ENCODE results near the gene CYTH2.

CYTH2 gene

DNA sequence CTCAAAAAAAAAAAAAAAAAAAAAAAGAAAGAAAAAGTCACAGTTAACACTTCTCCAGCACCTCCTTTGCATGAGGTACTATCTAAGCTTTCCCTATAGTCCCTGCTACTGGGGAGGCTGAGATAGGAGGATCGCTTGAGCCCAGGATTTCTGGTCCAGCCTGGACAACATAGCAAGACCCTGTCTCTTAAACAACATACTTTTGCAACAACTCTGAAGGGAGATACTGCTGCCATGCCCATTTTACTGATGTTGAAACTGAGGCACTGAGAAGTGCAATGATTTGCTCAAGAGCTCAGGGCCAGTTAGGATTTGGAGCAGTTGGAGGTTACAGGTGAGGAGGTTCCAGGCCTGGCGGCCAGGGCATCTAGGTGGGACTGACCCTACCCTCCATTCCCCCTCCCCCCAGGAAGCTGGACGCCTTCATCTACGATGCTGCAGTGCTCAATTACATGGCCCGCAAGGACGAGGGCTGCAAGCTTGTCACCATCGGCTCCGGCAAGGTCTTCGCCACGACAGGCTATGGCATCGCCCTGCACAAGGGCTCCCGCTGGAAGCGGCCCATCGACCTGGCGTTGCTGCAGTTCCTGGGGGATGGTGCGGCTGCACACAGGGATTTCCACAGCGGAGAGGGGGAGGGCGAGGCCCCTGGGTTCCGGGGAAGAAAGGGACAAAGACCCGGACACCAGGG lies 27.7 kb upstream of the CYTH2 start:
- TF ChIP-seq, protein P1, sequence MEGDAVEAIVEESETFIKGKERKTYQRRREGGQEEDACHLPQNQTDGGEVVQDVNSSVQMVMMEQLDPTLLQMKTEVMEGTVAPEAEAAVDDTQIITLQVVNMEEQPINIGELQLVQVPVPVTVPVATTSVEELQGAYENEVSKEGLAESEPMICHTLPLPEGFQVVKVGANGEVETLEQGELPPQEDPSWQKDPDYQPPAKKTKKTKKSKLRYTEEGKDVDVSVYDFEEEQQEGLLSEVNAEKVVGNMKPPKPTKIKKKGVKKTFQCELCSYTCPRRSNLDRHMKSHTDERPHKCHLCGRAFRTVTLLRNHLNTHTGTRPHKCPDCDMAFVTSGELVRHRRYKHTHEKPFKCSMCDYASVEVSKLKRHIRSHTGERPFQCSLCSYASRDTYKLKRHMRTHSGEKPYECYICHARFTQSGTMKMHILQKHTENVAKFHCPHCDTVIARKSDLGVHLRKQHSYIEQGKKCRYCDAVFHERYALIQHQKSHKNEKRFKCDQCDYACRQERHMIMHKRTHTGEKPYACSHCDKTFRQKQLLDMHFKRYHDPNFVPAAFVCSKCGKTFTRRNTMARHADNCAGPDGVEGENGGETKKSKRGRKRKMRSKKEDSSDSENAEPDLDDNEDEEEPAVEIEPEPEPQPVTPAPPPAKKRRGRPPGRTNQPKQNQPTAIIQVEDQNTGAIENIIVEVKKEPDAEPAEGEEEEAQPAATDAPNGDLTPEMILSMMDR (conservative IDR thresholded peaks at IDR 0.05; ENCODE audit: control insufficient read depth, insufficient read depth, low read depth, low read length): no peak
- no peak for DNase-seq (ENCODE audit: low read depth)

DNA sequence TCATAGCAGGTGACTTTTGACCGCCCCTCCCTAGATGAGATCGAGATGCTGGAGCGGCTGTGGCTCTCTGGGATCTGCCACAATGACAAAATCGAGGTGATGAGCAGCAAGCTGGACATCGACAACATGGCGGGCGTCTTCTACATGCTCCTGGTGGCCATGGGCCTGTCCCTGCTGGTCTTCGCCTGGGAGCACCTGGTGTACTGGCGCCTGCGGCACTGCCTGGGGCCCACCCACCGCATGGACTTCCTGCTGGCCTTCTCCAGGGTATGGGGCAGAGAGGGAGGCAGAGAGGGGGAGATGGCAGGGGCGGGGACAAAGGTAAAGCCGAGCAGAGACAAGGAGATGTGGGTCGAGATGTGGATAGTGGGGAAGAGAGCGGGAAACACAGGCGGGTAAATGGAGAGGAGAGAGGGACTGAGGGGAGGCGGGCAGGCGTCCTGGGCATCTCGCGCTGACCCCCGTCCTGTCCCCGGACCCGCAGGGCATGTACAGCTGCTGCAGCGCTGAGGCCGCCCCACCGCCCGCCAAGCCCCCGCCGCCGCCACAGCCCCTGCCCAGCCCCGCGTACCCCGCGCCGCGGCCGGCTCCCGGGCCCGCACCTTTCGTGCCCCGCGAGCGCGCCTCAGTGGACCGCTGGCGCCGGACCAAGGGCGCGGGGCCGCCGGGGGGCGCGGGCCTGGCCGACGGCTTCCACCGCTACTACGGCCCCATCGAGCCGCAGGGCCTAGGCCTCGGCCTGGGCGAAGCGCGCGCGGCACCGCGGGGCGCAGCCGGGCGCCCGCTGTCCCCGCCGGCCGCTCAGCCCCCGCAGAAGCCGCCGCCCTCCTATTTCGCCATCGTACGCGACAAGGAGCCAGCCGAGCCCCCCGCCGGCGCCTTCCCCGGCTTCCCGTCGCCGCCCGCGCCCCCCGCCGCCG lies 26.8 kb upstream of the CYTH2 start:
- H3K4me3 ChIP-seq (ENCODE audit: control insufficient read depth, low read depth, low read length): no peak overlapping the region
- DNase-seq (ENCODE audit: low read depth): no peak
- TF ChIP-seq, protein P1 (conservative IDR thresholded peaks at IDR 0.05; ENCODE audit: control insufficient read depth, insufficient read depth, low read depth, low read length): no peak

More for the DNA sequence above, 27.7 kb upstream of the CYTH2 start:
- no peak overlapping the region for H3K4me3 ChIP-seq (ENCODE audit: control insufficient read depth, low read depth, low read length)

DNA sequence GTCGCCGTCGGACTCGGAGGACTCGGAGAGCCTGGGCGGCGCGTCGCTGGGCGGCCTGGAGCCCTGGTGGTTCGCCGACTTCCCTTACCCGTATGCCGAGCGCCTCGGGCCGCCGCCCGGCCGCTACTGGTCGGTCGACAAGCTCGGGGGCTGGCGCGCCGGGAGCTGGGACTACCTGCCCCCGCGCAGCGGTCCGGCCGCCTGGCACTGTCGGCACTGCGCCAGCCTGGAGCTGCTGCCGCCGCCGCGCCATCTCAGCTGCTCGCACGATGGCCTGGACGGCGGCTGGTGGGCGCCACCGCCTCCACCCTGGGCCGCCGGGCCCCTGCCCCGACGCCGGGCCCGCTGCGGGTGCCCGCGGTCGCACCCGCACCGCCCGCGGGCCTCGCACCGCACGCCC lies 25.9 kb upstream of the CYTH2 start:
- no peak for DNase-seq (ENCODE audit: low read depth)
- H3K4me3 ChIP-seq (ENCODE audit: control insufficient read depth, low read depth, low read length): no peak overlapping the region
- TF ChIP-seq, protein P1 (conservative IDR thresholded peaks at IDR 0.05; ENCODE audit: control insufficient read depth, insufficient read depth, low read depth, low read length): no peak

DNA sequence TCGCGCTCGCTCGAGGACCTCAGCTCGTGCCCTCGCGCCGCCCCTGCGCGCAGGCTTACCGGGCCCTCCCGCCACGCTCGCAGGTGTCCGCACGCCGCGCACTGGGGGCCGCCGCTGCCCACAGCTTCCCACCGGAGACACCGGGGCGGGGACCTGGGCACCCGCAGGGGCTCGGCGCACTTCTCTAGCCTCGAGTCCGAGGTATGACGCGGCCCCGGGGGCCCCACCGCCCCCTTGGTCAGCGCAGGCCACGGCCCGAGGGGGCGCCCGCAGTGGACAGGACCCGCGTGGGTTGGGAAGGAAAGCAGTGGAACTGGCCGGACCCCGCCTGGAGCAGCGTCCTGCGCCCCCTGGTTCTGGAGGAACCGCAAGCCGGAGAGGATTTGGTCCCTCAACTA lies 25.4 kb upstream of the CYTH2 start:
- TF ChIP-seq, protein P1 (conservative IDR thresholded peaks at IDR 0.05; ENCODE audit: control insufficient read depth, insufficient read depth, low read depth, low read length): no peak
- DNase-seq (ENCODE audit: low read depth): no peak
- H3K4me3 ChIP-seq (ENCODE audit: control insufficient read depth, low read depth, low read length): peak overlapping the region; percentile 98

DNA sequence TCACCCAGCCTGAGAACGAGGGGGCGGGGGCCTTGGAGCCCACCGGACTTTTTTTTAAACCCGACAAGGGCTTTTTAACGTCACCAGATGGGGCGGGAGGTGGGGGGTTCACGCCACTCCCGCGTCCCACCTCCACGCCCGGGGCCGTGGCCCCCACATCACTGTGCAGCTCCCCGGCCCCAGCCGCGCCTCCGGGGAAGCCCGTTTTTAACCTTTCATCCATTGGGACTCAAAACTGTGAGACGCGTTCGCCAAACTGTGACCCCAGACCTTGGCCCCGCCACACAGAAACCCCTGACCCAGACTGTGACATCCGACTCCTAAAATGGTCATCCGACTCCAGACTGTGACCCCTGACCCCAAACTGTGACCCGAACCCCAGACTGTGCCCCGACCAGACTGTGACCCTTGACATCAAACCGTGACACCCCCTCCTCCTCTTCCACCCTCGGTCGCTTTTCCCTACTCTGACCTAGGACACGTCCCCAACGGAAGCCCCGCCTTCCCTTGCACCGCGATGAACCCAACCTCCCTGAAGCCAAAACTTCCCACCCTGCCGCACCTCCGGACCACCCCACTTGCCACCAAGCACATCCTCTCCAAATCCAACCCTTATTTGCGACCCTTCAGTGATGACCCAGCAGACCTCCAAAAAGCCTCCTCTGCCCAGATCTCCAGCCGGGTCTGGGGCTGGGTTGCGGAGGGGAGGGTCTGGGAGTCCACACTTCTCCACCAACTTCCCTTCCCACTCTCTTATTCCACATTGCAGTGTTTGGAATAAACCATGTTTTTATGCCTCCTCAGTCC lies 24.8 kb upstream of the CYTH2 start:
- DNase-seq (ENCODE audit: low read depth): no peak
- peak overlapping the region; percentile 98 for H3K4me3 ChIP-seq (ENCODE audit: control insufficient read depth, low read depth, low read length)
- TF ChIP-seq, protein P1 (conservative IDR thresholded peaks at IDR 0.05; ENCODE audit: control insufficient read depth, insufficient read depth, low read depth, low read length): no peak

DNA sequence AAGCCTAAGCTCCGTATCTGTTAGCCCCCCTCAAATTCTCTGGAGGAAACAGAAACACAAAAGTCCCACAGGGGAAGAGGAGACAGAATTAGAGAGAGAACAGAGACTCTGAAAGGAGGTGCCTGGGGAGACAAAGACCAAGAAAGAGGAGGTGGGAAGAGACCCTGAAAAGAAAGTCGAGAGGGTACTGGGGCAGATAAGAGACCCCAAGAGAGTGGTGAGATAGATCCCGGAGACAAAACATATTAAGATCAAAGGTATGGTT lies 24.3 kb upstream of the CYTH2 start:
- TF ChIP-seq, protein P1 (conservative IDR thresholded peaks at IDR 0.05; ENCODE audit: control insufficient read depth, insufficient read depth, low read depth, low read length): no peak
- no peak for DNase-seq (ENCODE audit: low read depth)
- H3K4me3 ChIP-seq (ENCODE audit: control insufficient read depth, low read depth, low read length): peak overlapping the region; percentile 98
